HG03432 (cell line): ENCODE results near the gene OR8D2.
"Not testable (repeated sequence)": the region's sequence is repeated elsewhere in the genome, so short reads cannot be mapped to it uniquely, and the experiment has no call there.

Source experiments
- ATAC-seq: cut with Tn5 transposase; IDR thresholded peaks from one replicate; pipeline ENCODE4 v1.9.1; 2021; ENCODE audit warnings: mild to moderate bottlenecking, moderate library complexity; ENCODE audit not compliant: unreplicated experiment

OR8D2 gene

GRCh38 chr11:124294687-124295086 lies 25.3 kb downstream of the OR8D2 start:
- no peak for ATAC-seq

GRCh38 chr11:124285610-124286344 lies 34.2 kb downstream of the OR8D2 start:
- no peak for ATAC-seq

- ATAC-seq: no peak
Measured at GRCh38 chr11:124278261-124278660, 41.7 kb downstream of the OR8D2 start.

- ATAC-seq: no peak
Measured at GRCh38 chr11:124277804-124278203, 42.2 kb downstream of the OR8D2 start.

- ATAC-seq: no peak
Measured at GRCh38 chr11:124277207-124277606, 42.8 kb downstream of the OR8D2 start.

- no peak for ATAC-seq
Measured at GRCh38 chr11:124276081-124276480, 43.9 kb downstream of the OR8D2 start.

GRCh38 chr11:124274000-124274399 lies 46.0 kb downstream of the OR8D2 start:
- ATAC-seq: no peak

- not testable (repeated sequence) for ATAC-seq
Measured at GRCh38 chr11:124270886-124271285, 49.1 kb downstream of the OR8D2 start.
